Limb (tissue), 2 donors: ENCODE measurements around the gene TMC5.

Source experiments
- DNase-seq, 2 donors: peaks; one replicate each; pipeline ENCODE4 v3.0.0-alpha.2; 2016; ENCODE audit errors: extremely low spot score in 2 of 2

Gene TMC5

GRCh38 chr16:19458722-19459379 lies 41.2 kb downstream of the TMC5 start:
- no peak for DNase-seq

GRCh38 chr16:19460397-19460796 lies 42.7 kb downstream of the TMC5 start:
- DNase-seq, result no peak

- DNase-seq, result no peak
Measured at GRCh38 chr16:19463468-19464315, 46.0 kb downstream of the TMC5 start.

GRCh38 chr16:19468300-19468699 lies 50.6 kb downstream of the TMC5 start:
- DNase-seq, result no peak

- no peak for DNase-seq
Measured at GRCh38 chr16:19472482-19472881, 54.8 kb downstream of the TMC5 start.

- DNase-seq, result no peak
Measured at GRCh38 chr16:19474617-19475016, 56.9 kb downstream of the TMC5 start.

- no peak for DNase-seq
Measured at GRCh38 chr16:19478505-19478904, 60.8 kb downstream of the TMC5 start.

GRCh38 chr16:19479302-19479721 lies 61.6 kb downstream of the TMC5 start:
- no peak for DNase-seq

- no peak for DNase-seq
Measured at GRCh38 chr16:19481296-19481695, 63.6 kb downstream of the TMC5 start.

- DNase-seq, result no peak
Measured at GRCh38 chr16:19481769-19482168, 64.1 kb downstream of the TMC5 start.

- DNase-seq, result no peak
Measured at GRCh38 chr16:19482291-19482690, 64.6 kb downstream of the TMC5 start.

GRCh38 chr16:19484096-19484495 lies 66.4 kb downstream of the TMC5 start:
- no peak for DNase-seq

GRCh38 chr16:19485611-19486010 lies 67.9 kb downstream of the TMC5 start:
- DNase-seq, result no peak

- no peak for DNase-seq
Measured at GRCh38 chr16:19486051-19486450, 68.4 kb downstream of the TMC5 start.

GRCh38 chr16:19486750-19487325 lies 69.2 kb downstream of the TMC5 start:
- DNase-seq, result no peak

- DNase-seq, result no peak
Measured at GRCh38 chr16:19488213-19488640, 70.5 kb downstream of the TMC5 start.

- no peak for DNase-seq
Measured at GRCh38 chr16:19490619-19491018, 72.9 kb downstream of the TMC5 start.

GRCh38 chr16:19497176-19497575 lies 79.5 kb downstream of the TMC5 start:
- no peak for DNase-seq

GRCh38 chr16:19499006-19499405 lies 81.3 kb downstream of the TMC5 start:
- DNase-seq, result no peak

GRCh38 chr16:19499481-19499880 lies 81.8 kb downstream of the TMC5 start:
- no peak for DNase-seq

- peak; percentile 68 to 78 for DNase-seq
Measured at GRCh38 chr16:19502395-19503131, 84.9 kb downstream of the TMC5 start.
